ENCODE measurements around the gene NLRC4.
"Not testable (repeated sequence)": the region's sequence is repeated elsewhere in the genome, so short reads cannot be mapped to it uniquely, and the experiment has no call there.

GRCh38 chr2:32293493-32293892 is 28.8 kb upstream of the NLRC4 start:
- not testable (repeated sequence) for TF ChIP-seq EZH2 (IDR thresholded peaks at IDR 0.05; ENCODE audit: low read length); CTCF (optimal IDR thresholded peaks at IDR 0.05 in 1 of 3, IDR thresholded peaks at IDR 0.05 in 1 of 3, conservative IDR thresholded peaks at IDR 0.05 in 1 of 3; ENCODE audit: extremely low read depth in 1 of 3, insufficient read depth in 2 of 3, low read length in 3 of 3)

All from keratinocyte (primary cell).